Mesenchymal stem cell (in vitro differentiated cells and primary cell): ENCODE measurements around the gene LVRN.

Experiments
- DNase-seq: peaks from one replicate; pipeline ENCODE4 v3.0.0-alpha.2; 2013
- H2AFZ ChIP-seq: one replicate; pipeline ENCODE4 v1.6.1; 2013; ENCODE audit warnings: low read depth, mild to moderate bottlenecking, control low read depth, inconsistent platforms, low read length, moderate library complexity
- H2AK5ac ChIP-seq: 2 replicates; pipeline ENCODE4 v1.6.1; 2013; ENCODE audit warnings: low read length, moderate library complexity, mild to moderate bottlenecking, inconsistent platforms; ENCODE audit not compliant: severe bottlenecking
- H2BK120ac ChIP-seq: one replicate; pipeline ENCODE4 v1.6.1; 2013; ENCODE audit warnings: low read depth, mild to moderate bottlenecking, inconsistent platforms, low read length, moderate library complexity
- H2BK12ac ChIP-seq, 2 experiments: one replicate each; pipeline ENCODE4 v1.6.1; 2013; ENCODE audit warnings: inconsistent platforms in 2 of 2, low read length in 2 of 2, mild to moderate bottlenecking in 2 of 2, moderate library complexity in 2 of 2, control low read depth in 1 of 2
- H2BK15ac ChIP-seq: one replicate; pipeline ENCODE4 v1.6.1; 2013; ENCODE audit warnings: mild to moderate bottlenecking, low read depth, inconsistent platforms; ENCODE audit not compliant: poor library complexity, severe bottlenecking
- H2BK5ac ChIP-seq: 2 replicates; pipeline ENCODE4 v1.6.1; 2013; ENCODE audit warnings: low read depth, mild to moderate bottlenecking, low read length, control low read depth, inconsistent platforms; ENCODE audit not compliant: poor library complexity, severe bottlenecking
- H3K14ac ChIP-seq, 2 experiments: one replicate each; pipeline ENCODE4 v1.6.1; 2013; ENCODE audit warnings: inconsistent platforms in 2 of 2, low read length in 2 of 2, control low read depth in 1 of 2, mild to moderate bottlenecking in 1 of 2, moderate library complexity in 1 of 2
- H3K18ac ChIP-seq, 2 experiments: one replicate each; pipeline ENCODE4 v1.6.1; 2013; ENCODE audit warnings: inconsistent platforms in 2 of 2, low read length in 2 of 2, control low read depth in 1 of 2, low read depth in 1 of 2, mild to moderate bottlenecking in 1 of 2
- H3K23ac ChIP-seq, 2 experiments: one replicate each; pipeline ENCODE4 v1.6.1; 2013; ENCODE audit warnings: inconsistent platforms in 2 of 2, low read length in 2 of 2, mild to moderate bottlenecking in 2 of 2, moderate library complexity in 2 of 2, control low read depth in 1 of 2
- H3K27ac ChIP-seq: 2 replicates; pipeline ENCODE4 v1.5.1; 2013; ENCODE audit warnings: mild to moderate bottlenecking, moderate library complexity, low read length, control low read depth, inconsistent platforms; ENCODE audit not compliant: poor library complexity, severe bottlenecking
- H3K27me3 ChIP-seq, 2 experiments: 2 replicates each; pipeline versions ENCODE4 v1.6.1 to v1.7.0; 2013; ENCODE audit warnings: low read length in 2 of 2, mild to moderate bottlenecking in 2 of 2, moderate library complexity in 2 of 2, control low read depth in 1 of 2, inconsistent platforms in 1 of 2; ENCODE audit not compliant: control insufficient read depth in 1 of 2, insufficient read depth in 1 of 2
- H3K36me3 ChIP-seq, 2 experiments: 2 replicates each; pipeline versions ENCODE4 v1.6.1 to v1.7.0; 2013; ENCODE audit warnings: low read length in 2 of 2, control low read depth in 1 of 2, inconsistent platforms in 1 of 2, low read depth in 1 of 2, mild to moderate bottlenecking in 1 of 2; ENCODE audit not compliant: insufficient read depth in 2 of 2, control insufficient read depth in 1 of 2
- H3K4ac ChIP-seq, 2 experiments: one replicate each; pipeline ENCODE4 v1.6.1; 2013; ENCODE audit warnings: inconsistent platforms in 2 of 2, low read length in 2 of 2, mild to moderate bottlenecking in 2 of 2, moderate library complexity in 2 of 2, control low read depth in 1 of 2, low read depth in 1 of 2
- H3K4me1 ChIP-seq: 2 replicates; pipeline ENCODE4 v1.6.1; 2013; ENCODE audit warnings: low read depth, low read length, control low read depth; ENCODE audit not compliant: control insufficient read depth, insufficient read depth
- H3K4me2 ChIP-seq: 2 replicates; pipeline ENCODE4 v1.6.1; 2013; ENCODE audit warnings: low read length, mild to moderate bottlenecking, inconsistent platforms; ENCODE audit not compliant: poor library complexity, severe bottlenecking
- H3K4me3 ChIP-seq, 2 experiments: 2 replicates each; pipeline versions ENCODE4 v1.5.1 to v1.7.0; 2013; ENCODE audit warnings: low read length in 2 of 2, mild to moderate bottlenecking in 2 of 2, control low read depth in 1 of 2, low read depth in 1 of 2; ENCODE audit not compliant: insufficient read depth in 1 of 2
- H3K79me1 ChIP-seq: replicated peaks from 2 replicates; pipeline ENCODE4 v1.6.1; 2013; ENCODE audit warnings: mild to moderate bottlenecking, control low read depth, low read length, inconsistent platforms; ENCODE audit not compliant: poor library complexity, severe bottlenecking
- H3K9ac ChIP-seq: 2 replicates; pipeline ENCODE4 v1.7.0; 2013; ENCODE audit warnings: mild to moderate bottlenecking, low read length, moderate library complexity
- H3K9me3 ChIP-seq: 2 replicates; pipeline ENCODE4 v1.7.0; 2013; ENCODE audit warnings: mild to moderate bottlenecking, low read length; ENCODE audit not compliant: control insufficient read depth
- H4K8ac ChIP-seq: one replicate; pipeline ENCODE4 v1.6.1; 2013; ENCODE audit warnings: inconsistent platforms, mild to moderate bottlenecking, low read length, moderate library complexity
- H4K91ac ChIP-seq: one replicate; pipeline ENCODE4 v1.6.1; 2013; ENCODE audit warnings: mild to moderate bottlenecking, low read length, inconsistent platforms
- WGBS: methylation state at CpG from one replicate; pipeline ENCODE4 v1.1.7; 2013; ENCODE audit warnings: mixed read lengths; 5-methylcytosine and 5-hydroxymethylcytosine counted together

Gene LVRN

DNA sequence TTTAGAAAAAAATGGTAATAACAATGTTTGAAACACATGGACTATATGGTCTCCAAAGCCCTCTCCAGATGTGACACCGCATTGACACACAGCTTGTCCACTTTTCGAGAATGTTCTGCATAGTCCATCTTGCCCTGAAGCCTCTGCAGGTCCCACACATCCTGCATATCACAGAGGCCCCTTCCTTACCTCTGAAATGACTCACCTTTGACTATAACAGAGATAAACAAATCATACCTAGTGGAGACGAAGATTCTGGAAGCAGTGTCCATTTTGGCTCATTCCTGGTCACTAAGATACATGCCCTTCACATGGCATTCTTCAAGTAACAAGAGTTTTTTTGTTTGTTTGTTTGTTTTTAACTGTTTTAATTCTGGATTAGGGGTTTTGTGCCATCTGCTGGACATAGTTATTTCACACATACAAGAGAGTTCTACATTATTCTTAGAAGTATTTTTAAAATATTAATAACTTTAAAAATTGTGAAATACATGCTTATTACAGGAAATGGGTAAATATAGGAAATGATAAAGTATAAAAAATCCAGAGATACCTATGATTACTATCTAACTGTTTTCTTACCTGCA, 75.1 kb downstream of the LVRN start:
- DNase-seq = no peak
- Histone ChIP-seq H3K4me1 (no peaks in the 10 kb centered on the region), H3K18ac (no peak overlapping the region), H3K9ac (no peak overlapping the region), H2BK120ac (no peak overlapping the region), H3K9me3 (no peaks in the 10 kb centered on the region), H4K91ac (no peak overlapping the region), H3K4me2 (no peak overlapping the region), H4K8ac (no peak overlapping the region), H3K23ac (no peak overlapping the region), H2BK15ac (no peak overlapping the region), H3K27ac (no peak overlapping the region), H3K14ac (no peak overlapping the region), H2AK5ac (no peak overlapping the region), H3K27me3 (peaks cover 0 to 9% of the 10 kb centered on the region in 2 experiments), H2BK5ac (no peak overlapping the region), H3K79me1 (no peaks in the 10 kb centered on the region), H3K4me3 (no peak overlapping the region), H3K36me3 (no peaks in the 10 kb centered on the region), H2AFZ (no peak overlapping the region), H2BK12ac (no peak overlapping the region), H3K4ac (no peak overlapping the region)
- WGBS = 92% methylated on average over 2 of the region's 3 CpGs

DNA sequence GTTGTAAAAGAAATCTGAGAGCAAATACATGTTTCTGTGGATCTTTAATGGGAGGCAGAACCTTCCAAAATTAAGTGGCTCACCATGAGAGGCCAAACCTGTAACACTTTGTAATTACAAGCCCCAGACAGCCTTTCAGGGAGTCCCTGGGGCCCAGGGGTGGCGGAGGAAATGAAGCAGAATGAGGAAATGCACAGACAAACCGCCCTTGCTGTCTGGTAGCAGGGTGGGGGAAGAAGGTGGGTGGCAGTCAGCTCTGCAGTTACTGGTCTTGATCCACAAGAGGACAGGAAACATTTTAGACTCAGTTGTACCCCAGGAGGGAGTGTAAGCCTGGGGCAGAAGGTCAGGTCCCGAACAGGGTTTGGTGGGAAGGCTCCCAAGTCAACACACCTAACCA, 76.5 kb downstream of the LVRN start:
- no peaks in the 10 kb centered on the region for H3K36me3 ChIP-seq
- H3K4me1 ChIP-seq = no peaks in the 10 kb centered on the region
- H2BK5ac ChIP-seq = no peak overlapping the region
- H3K4ac ChIP-seq = no peak overlapping the region
- H3K9ac ChIP-seq = no peak overlapping the region
- H3K4me3 ChIP-seq = no peak overlapping the region
- no peak overlapping the region for H3K23ac ChIP-seq
- H4K8ac ChIP-seq = no peak overlapping the region
- no peak overlapping the region for H2BK120ac ChIP-seq
- H3K27me3 ChIP-seq = peaks cover 0 to 9% of the 10 kb centered on the region in 2 experiments
- H2BK15ac ChIP-seq = no peak overlapping the region
- no peak overlapping the region for H3K14ac ChIP-seq
- no peak overlapping the region for H2AFZ ChIP-seq
- no peak overlapping the region for H2BK12ac ChIP-seq
- no peak overlapping the region for H4K91ac ChIP-seq
- no peak overlapping the region for H2AK5ac ChIP-seq
- no peak overlapping the region for H3K27ac ChIP-seq
- H3K9me3 ChIP-seq = no peaks in the 10 kb centered on the region
- WGBS = 64% methylated on average over 2 of the region's 3 CpGs
- H3K18ac ChIP-seq = no peak overlapping the region
- DNase-seq = no peak
- H3K79me1 ChIP-seq = no peaks in the 10 kb centered on the region
- no peak overlapping the region for H3K4me2 ChIP-seq

DNA sequence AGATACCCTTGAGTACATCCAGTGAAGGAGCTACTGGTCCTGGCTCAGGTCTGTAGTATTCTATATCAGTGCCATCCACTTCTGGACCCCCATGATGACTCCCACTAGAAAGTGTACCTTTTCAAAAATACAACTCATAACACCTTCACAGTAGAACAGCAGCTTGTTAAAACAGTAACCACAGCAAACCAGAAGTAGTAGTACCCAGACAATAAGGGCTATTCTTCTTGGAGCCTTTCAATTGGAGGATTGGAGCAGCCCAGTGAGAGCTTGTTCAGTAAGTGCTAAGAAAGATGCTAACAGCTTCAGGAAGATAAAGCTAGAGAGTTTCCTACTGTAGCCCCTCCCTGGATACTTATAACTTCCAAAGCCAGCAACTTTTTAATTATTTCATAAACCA, 80.1 kb downstream of the LVRN start:
- DNase-seq = no peak
- Histone ChIP-seq H3K23ac (no peak overlapping the region), H3K18ac (no peak overlapping the region)

DNA sequence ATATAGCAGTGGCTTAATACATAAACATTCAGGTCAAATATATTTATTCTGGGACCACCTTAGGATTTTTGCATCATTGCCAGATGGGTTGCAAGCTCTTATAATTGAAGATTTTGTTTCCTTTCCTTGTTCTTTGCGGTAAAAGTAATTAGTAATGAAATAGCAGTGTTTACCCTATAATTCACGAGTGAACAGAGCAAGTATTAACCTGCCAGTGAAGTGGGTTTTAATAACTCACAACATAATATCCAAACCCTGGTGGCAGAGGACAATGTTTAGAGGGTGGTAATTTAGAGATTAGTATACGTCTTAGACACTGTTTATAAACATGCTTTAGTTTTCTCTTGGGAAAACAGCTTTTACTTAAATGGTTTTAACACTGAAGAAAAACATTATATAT, 81.8 kb downstream of the LVRN start:
- Histone ChIP-seq H3K4me2 (no peak overlapping the region), H3K18ac (no peak overlapping the region), H2BK12ac (no peak overlapping the region), H3K14ac (no peak overlapping the region), H3K9me3 (no peaks in the 10 kb centered on the region), H2AFZ (no peak overlapping the region), H3K4me3 (no peak overlapping the region), H2BK15ac (no peak overlapping the region), H3K23ac (no peak overlapping the region), H3K9ac (no peak overlapping the region), H4K91ac (no peak overlapping the region), H2AK5ac (no peak overlapping the region), H3K27ac (no peak overlapping the region), H2BK120ac (no peak overlapping the region), H3K4ac (no peak overlapping the region), H3K4me1 (no peaks in the 10 kb centered on the region), H3K79me1 (no peaks in the 10 kb centered on the region), H4K8ac (no peak overlapping the region), H2BK5ac (no peak overlapping the region), H3K36me3 (no peaks in the 10 kb centered on the region), H3K27me3 (peaks cover 0 to 5% of the 10 kb centered on the region in 2 experiments)
- DNase-seq = no peak
- no CpG with 5 or more reads among the region's 3 CpGs for WGBS

More for the DNA sequence above, 80.1 kb downstream of the LVRN start:
- H4K91ac ChIP-seq = no peak overlapping the region
- H2BK15ac ChIP-seq = no peak overlapping the region
- no peak overlapping the region for H3K14ac ChIP-seq
- H3K4ac ChIP-seq = no peak overlapping the region
- no peak overlapping the region for H2AK5ac ChIP-seq
- H3K36me3 ChIP-seq = no peaks in the 10 kb centered on the region
- H3K4me3 ChIP-seq = no peak overlapping the region
- no peak overlapping the region for H2AFZ ChIP-seq
- H4K8ac ChIP-seq = no peak overlapping the region
- H2BK5ac ChIP-seq = no peak overlapping the region
- H3K27ac ChIP-seq = no peak overlapping the region
- no peak overlapping the region for H2BK12ac ChIP-seq
- H3K4me2 ChIP-seq = no peak overlapping the region
- H3K9ac ChIP-seq = no peak overlapping the region
- H2BK120ac ChIP-seq = no peak overlapping the region
- no peaks in the 10 kb centered on the region for H3K79me1 ChIP-seq
- H3K4me1 ChIP-seq = no peaks in the 10 kb centered on the region
- peaks cover 0 to 9% of the 10 kb centered on the region in 2 experiments for H3K27me3 ChIP-seq
- H3K9me3 ChIP-seq = no peaks in the 10 kb centered on the region
